HG03565 (cell line): ENCODE results near the gene FANCG.

ENCODE experiments used
- ATAC-seq: cut with Tn5 transposase; IDR thresholded peaks from one replicate; pipeline ENCODE4 v1.9.1; 2021; ENCODE audit warnings: mild to moderate bottlenecking, moderate library complexity; ENCODE audit not compliant: unreplicated experiment

FANCG gene

DNA sequence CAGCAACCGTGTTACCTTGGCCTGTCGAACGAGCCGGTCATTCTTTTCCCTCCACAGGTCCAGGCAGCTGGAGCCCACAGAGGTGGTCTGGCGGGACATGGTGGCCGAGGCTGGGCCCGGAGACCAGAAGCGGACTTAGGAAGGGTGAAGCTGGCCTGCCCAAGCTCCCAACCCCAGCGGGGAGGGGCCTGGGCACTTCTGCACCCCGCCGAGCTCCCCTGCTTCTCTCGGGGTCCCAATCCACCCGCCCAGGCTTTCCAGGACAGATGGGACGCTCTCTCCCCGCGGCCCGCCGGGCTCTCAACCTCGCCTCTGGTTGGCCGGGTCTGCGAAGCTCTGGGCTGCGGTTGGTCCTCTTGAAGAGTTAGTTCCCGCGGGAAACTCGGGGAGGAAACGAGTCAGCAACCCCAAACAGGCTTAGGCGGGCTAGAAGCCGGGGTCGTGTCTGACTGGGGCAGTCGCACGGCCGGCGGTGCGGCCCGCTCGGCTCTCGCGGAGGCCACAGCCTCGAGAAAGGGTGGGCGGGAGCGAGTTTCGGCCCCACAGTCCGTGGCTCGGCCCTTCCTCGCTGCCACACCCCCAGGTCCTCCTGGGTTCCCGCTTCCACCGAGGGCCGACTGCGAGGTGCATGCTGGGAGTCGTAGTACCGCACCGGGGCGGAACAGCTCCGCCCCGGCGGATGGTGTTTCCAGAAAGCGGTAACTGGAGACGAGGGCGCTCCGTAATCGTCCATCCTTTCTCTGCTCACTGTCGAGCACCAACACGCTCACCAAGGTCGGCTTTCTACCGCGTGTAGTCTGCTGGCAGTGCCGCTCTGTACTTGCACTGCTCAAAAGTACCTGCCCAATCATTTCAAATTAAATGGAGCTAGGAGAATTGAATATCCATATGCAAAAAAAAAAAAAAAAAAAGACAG, at the start of gene FANCG:
TSS of gene FANCG (minus strand) at position 517 of the 916 bp plus-strand sequence. CDS start at position 99, 418 bp downstream.
- peak; percentile 87 for ATAC-seq

DNA sequence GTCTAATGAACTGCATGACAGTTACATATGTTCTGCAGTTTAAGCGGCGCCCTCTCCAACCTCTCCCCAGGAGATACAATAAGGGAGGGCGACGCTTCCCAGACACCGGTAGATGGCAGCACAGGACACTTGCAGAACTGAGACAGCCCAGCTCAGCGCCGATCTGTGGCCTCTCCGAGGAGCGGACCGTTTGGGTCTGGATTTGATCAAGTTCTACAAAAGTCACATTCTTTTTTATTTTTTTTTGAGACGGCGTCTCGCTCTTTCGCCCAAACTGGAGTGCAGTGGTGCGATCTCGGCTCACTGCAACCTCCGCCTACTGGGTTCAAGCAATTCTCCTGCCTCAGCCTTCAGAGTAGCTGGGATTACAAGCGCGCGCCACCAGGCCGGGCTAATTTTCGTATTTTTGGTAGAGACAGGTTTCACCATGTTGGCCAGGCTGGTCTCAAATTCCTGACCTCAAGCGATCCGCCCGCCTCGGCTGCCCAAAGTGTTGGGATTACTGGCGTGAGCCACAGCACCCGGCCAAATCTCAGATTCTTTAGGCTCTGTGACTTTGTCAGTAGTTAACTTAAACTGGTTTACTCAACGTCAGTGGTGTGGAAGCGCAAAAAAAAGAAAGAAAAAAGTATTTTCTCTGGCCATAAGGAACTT, 37.3 kb upstream of the FANCG start:
- peak; percentile 49 for ATAC-seq

DNA sequence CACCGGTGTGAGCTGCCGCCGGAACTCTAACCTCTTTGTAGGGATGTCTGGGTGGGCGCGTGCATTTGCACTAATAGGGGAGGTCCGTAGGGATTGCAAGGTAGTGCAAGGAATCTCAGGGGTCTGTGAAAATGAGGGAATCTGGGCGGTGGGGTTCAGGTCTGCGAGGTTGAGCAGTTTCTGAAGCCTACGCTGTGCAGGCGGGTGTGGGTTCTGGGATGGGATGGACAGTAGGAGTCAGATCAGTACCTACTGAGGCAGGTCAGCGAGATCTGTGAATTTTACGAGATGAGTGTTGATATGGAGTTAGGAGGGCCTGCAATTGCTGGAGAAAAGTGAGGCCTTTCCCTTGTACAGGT, 36.8 kb upstream of the FANCG start:
- no peak for ATAC-seq

DNA sequence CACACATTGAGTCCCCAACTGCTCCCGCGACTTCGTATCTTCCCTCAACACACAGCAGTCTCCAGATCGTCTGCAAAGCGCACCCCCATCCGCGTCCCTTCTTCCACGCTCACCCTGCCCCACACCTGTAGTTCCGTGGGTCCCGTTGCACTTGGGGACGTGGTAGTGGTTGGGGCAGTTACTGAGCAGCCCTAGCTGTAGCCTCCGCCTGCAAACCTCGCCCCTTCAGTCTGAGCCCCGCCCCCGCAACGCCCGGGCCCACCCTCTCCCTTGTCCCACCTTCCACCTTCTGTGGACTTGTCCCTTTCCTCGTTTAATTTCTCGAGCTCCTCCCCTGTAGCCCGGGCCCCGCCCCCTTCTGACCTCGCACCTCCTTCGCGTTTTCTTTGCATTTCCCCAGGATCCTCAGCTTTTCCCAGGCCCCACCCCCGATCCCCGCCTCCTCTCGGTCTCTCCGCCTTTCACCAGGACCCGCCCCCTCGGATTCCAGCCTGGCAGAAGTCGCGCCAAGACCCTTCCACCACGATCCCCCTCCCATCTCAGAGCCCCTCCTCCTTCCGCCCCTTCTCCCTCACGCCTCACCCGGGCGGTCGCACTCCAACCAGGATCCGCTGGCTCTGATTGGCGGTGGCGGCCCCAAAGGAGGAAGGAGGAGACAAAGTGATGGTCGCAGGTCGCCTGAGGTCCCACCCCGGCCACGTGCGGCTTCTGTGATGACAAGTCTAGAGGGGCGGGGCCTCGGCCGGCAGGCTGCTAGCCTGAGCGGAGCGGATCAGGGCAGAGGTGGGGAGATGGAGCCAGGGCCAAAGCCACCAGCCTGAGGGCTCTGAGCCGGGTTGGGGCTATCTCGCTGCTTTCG, 36.2 kb upstream of the FANCG start, which contains the start of gene ATOSB:
TSS of gene ATOSB (minus strand) at position 183 of the 859 bp plus-strand sequence. CDS start 7,588 bp downstream, outside the sequence.
- ATAC-seq, result peak; percentile 47

DNA sequence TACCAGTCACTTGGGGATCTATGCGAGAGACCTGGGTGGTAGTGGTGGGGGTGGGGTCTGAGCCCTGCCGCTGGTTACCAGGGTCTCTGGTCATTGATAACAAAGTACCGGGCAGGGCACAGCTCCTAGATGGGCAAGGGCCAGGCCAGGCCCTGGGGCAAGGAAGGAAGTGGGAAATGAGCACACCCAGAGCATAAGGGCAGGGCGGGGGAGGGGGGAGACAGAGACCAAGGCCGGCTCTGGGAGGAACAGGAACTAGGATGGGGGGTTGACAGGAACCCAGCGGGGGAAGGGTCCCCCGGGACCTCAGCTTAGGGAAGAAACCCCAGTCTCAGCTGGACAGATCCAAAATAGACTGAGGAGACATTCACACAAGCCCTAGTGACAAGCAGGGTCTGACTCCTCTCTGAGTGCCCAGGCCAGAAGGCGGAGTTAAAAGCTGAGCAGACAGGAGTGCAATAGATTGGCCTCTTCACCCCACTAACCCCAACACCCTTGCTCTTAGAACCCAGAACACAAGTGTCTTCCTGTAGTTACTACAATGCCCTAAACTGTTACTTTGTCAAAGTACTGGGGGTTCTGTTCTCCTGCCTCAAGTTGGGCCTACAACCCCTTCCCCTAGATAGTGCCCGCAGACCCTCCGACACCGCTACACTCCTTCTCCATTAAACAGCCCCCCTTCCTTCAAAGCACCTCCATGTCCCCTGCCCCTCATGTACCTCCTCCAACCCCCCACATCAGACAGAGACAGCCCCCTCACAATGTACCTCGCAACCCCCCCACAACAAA, 35.3 kb upstream of the FANCG start:
- no peak for ATAC-seq

DNA sequence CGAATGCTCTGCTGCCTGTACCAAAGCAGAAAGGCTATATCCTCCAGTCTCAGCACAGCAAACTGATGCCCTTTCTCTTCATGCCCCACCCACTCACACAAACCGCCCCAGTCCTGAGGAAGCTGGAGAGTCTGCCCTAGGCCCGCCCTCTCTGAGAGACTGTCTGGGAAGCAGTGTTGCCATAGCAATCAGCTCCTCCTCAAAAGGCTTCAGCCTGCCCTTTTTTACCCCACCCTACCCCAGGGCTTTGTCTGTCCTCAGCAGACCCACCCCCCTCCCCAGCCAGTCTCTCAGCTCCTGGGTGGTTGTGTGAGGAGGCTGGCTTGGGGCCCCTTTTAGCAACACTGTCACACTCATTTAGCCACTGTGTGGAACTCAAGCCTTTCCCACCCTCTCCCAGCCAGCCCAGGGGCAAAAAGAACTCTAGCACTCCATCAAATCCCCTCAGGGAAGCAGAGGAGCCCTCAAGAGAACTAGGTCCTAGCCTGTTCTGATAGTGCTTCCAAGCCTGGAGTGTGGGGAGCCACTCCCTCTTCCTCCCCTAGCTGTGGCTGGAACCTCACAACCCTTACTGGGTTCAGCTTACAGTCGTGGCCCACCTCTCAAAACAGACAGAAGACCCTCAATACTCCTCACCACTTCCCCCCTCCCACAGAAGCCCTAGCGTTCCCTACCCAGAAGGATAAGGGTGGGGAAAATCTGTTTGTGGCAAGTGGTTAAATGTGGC, 34.5 kb upstream of the FANCG start:
- ATAC-seq, result no peak

DNA sequence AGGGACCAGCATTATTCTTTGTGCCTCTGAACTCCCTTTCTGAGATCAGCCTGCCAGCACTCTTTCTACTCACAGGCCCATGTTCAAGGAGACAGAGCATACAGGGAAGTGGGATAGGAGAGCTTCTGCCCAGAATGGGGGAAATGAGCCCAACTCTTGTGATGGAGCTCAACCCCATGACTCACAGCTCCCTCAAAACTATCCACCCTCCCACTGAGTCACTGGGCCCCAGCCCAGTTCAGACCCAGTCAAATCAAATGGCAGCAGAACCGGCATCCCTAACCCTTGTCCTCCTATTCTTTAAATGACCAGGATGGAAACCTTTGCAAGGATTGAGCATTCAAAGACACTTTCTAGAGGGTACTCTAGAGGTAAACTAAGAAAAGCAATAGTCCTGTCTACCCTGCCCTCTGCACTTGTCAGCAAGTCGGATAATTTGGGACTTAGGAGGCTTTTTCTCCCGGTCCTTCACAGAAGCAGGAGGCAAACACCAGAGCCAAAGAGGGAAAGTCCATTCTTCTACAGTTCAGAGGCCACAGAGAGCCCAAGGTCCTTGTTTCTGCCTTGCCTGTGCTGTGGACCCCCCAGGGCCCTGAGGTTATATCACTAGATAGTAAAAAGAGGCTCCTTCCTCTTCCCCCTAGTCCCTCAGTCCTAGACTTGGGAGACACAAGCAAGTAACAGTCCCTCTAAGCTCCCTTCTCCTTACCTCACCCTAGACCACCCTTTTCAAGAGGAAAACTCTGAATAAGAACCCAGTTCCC, 32.7 kb upstream of the FANCG start:
- ATAC-seq, result no peak

DNA sequence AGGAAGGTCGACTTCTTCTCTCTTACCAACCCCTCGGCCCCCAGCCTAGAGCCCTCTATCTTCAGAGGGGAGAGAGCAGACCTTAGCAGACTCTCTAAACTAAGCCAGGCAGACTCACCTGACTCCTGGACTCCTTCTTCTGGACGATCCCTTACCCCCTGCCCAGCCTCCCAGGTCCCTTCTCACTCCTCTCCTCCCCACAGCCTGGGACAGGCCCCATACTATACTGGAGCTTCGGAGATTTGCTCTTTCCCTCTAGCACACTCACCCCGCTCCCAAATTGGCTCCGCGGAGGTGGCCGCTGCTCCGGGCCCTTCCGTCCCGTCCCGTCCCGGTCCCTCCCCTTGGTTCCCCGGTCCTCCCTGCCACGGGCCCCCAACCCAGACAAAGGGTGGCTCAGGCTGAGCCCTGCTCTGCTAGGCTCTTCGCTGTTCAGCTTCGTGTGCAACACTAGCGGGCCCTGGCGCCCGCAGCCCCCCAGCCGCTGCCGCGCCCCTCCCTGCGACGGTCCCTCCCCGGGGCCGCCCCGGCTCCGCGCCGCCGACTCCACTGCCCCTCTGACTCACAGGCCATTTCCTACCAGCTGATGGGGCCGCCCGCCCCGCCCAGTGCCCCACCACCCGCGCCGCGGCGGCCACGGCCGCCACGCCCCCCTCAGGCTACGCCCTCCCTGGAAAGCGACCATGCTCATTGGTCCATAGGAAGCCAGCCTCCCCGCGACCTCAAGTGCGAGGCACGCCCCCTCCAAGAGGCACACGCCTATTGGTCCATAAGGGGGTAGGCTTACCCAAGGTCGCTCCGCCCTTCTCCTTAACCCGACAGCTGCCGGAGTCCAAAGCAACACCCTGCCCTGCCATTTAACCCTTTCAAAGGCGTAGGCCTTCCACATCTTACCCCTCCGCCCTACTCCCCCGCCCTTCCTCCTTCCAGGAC, 31.5 kb upstream of the FANCG start:
- ATAC-seq, result peak; percentile 80

DNA sequence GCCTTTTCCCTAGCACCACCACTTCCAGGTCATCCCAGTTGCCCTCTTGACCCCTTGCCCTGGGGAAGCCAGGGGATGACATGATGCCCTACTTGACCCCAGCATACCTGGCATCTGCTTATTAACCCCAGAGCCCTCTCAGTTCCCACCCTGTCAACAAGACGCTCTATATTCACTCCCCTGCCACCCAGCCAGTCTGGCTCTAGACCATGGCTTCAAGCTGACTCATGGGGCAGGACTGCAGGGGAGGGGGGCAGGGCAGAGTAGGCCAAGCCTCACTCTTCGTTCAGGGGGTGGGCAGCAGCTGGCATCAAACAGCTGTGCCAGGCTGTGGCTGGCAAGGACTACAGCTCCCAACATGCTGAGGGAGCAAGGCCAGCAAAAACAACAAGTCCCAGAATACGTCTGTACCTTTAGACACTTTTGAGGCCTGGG, 30.6 kb upstream of the FANCG start:
- ATAC-seq, result no peak

DNA sequence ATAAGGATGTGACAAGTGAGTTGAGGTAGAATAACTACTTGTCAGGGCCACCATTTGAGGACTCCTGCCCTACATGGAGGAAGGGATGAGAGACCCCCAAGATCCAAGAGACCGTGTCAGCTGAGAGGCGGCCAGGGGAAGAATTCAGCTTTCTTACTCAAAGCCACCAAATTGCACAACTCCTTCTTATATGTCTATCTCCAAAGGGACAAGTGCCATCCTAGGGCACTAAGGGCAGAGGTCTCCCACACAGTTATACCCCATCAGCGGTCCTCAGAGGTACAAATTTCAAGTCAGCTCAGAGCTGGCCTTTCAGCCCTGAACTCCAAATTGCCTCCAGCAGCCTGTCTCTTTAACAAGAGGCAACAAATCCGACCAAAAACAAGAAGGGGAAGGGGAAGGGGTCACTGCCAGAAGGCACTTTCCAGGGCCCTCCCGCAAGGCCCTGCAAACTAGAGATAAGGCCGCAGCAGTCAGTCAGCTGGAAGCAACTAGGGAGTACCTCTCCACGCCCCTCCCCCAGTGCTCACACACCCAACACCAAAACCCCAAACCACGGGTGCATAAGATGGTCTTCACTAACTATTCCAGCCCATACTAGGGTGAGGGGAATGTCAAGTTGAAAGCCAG, 29.3 kb upstream of the FANCG start:
- ATAC-seq, result no peak

DNA sequence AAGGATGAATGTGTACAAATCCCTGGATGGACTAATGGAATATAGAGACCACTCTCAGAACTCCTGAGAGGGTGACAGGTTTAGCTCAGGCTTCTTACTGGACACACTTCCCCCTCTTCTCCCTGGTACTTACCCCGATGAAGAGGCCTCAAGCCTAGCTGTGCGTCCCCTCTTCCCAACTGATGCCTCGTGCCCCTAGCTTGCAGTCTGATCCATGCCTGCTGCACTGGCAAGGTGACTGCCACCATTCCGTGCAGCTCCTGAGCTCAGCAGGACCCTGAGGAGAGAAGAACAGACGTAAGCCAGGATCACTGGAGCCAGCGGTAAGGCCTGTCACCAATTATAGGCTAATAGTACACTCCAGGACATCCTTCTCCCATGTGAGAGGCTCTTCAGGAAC, 28.7 kb upstream of the FANCG start:
- ATAC-seq, result no peak

DNA sequence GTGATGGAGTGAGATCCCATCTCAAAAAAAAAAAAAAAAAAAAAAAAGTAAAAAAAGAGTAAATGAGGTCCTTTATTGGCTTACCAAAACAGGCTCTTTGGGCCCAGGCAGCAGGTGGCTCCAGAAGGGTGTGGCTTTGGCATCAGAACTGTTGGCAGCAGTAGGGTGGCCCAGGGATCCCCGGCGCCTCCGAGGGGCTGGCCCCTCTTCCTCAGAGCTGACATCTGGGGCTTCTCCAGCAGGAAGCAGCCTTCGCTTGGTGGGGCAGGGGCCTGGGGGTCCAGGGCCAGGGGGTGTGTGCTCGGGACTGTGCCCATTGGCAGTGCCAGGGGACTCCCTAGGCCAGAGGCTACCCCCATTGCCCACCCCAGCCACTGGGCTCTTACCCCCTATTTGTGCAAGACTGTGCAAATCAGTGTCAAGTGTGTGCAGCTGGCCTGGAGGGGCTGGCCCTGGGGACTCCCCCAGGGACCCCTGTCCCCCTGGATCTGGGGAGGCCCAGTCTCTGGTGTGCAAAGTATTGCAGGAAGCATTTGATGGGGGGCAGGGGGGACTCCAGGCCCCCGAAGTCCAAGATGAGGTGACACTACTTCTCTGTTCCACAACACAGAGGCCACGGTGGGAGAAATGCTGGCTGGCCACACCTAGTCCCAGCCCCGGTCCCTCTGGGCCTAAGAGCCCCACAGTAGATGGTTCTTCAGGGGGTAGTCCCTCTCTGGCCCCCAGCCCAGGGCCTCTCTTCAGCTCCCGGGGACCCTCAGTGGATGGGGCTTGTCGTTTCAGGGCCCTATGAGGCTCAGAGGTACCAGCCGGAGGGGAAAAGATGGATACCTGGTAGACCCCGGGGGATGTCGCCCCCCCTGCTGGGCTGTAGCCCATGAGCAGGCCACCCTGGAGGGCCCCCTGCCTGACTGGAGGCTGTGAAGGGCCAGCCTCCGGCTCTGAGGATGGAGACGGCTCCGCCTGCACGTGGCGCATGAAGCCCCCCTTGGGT, 27.9 kb upstream of the FANCG start:
- no peak for ATAC-seq

DNA sequence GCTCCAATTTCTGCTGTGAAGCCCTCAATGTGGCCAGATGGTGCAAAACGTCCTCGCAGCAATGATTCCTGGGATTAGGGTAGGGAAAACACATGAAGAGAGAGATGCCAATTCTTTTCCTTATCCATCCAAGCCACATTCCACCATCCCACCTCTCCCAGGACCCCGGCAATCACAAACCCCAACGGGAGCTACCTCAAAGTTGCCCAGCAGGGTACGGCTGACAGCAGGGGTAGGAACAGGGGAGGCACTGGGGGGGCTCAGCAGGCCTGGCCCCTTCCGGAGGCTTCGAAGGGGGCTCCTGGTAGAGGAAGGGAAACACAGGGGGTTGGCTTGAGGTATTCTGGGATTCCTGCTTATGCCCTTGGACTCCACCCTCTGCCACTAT, 26.6 kb upstream of the FANCG start:
- ATAC-seq, result no peak

DNA sequence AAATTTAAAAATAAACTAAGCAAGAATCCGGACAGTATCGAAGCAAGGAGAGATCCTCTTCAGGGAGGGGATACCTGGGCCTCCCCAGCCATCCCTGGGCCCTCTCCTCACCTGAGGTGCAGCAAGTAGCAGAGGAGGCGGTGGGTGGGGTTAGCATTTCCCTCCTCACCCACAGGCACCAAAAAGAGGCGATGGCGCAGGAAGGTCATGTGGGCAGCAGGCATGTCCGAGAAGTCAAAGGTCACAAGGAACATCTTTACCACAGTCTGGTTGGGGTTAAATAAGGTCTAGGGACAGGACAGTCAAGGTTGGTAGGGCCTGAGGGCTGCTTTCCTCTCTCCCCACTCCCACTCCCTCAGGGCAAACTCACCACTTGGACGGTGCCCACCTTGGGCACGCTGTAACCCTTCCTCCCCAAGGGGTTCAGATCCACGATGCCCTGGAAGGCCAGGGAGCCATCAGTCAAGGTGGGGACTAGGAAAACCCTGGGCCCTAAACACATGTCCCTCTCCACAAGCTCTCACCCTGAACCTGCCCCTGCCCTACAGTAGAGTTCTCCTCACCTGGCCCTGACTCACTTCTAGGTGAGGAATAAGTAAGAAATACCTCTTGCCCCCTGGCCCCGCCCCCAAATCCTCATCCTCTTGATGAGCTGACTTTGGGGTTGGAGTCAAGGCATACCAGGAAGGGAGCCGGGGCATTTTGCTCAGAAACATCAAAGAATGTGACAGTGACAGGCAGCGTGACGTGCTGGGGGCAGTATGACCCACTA, 26.0 kb upstream of the FANCG start:
- no peak for ATAC-seq

DNA sequence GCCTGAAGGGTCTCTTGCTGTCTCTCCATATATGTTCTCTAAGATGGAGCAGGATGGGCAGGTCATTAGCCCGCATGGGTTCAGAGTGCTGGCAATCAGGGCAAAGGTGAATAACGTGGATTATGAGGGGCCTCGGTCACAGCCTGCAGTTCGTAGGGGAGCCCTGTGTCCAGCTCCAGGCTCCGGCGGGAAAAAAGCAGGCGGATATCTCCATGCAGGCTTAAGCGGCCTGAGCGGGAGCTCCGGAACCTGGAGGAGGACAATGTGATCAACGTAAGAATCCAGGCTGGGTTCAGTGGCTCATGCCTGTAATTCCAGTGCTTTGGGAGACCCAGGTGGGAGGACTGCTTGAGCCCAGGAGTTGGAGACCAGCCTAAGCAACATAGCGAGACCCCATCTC, 25.4 kb upstream of the FANCG start:
- no peak for ATAC-seq

DNA sequence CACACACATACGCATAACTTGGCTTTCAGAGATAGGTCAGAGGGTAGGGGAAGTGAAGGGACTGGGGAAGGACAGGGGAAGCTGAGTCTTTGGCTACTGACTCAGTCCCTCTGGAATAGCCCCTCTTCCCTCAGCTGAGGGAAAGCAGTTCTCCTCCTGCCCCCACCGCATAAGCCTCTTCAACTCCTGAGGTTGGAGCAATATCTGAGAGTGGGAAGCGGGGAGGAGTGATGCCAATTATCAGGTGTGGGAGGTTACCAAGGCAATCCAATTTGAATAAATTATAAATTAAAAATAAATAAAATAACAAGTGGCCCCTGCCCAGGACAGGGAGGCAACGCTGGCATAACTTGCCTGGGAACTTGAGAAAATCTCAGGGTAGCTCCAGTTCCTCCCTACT, 24.8 kb upstream of the FANCG start:
- no peak for ATAC-seq
